ENCODE data around the gene CNOT4. TPM values are rescaled to one million over a fixed set of nuclear protein-coding genes. Genes with fewer than 3 reads are reported as not detected.

The CNOT4 gene
- total and polyA plus RNA-seq, 2 experiments from 2014 or later: 6.7 to 18.2 TPM

GRCh38 chr7:135370656-135371055 is 139.2 kb downstream of the CNOT4 start:
- Histone ChIP-seq H3K4me3 (no peak overlapping the region), H3K9ac (no peak overlapping the region), H3F3A (ENCODE audit: insufficient read depth) (no peaks in the 10 kb centered on the region), H3K9me3 (ENCODE audit: low read depth) (no peaks in the 10 kb centered on the region), H3K9me2 (ENCODE audit: insufficient read depth) (no peaks in the 10 kb centered on the region), H3K79me2 (ENCODE audit: insufficient read depth) (no peaks in the 10 kb centered on the region; the same call in none of the 2 replicates), H2AFZ (no peak overlapping the region), H3K4me1 (ENCODE audit: insufficient read depth) (no peaks in the 10 kb centered on the region), H3K27ac (no peak overlapping the region), H3K4me2 (ENCODE audit: unreplicated experiment) (no peak overlapping the region), H3K36me3 (ENCODE audit: low read depth) (no peaks in the 10 kb centered on the region; the same call in 1 of the 2 replicates), H3K27me3 (replicated peaks; ENCODE audit: insufficient read depth) (no peaks in the 10 kb centered on the region), H4K20me1 (ENCODE audit: insufficient read depth) (no peaks in the 10 kb centered on the region)
- no peak for DNase-seq
- 93 to 98% methylated on average over 1 of the region's 1 CpG for WGBS, 2 experiments (ENCODE audit: low coverage in 1 of 2, low lambda C conversion rate in 2 of 2, missing lambda C conversion rate in 2 of 2)
- TF ChIP-seq EZH2phosphoT487 (IDR thresholded peaks at IDR 0.05; ENCODE audit: insufficient read depth, low read depth): no peak
- no peak for TF ChIP-seq EZH2 (IDR thresholded peaks at IDR 0.05; ENCODE audit: insufficient read depth, poor library complexity, severe bottlenecking)
- in situ Hi-C loops (cut with MboI): no loop called here

DNA sequence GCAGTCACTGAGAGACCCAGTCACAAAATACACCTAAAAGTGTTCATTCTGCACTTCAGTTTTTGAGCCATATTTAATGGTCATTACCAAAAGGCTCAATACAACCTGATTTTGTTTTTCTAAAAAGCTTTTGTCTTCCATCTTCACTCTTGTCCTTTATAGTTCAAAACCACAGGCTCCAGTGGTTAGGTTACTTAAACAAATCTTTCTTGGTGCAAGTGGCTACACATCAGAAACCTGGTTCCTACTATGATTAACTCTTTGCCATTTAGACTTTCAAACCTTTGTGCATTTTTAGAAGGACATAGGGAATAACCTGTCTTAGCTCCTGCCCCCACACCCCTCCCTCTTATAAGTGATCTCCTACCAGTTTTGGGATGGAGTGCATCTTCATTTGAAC is 140.5 kb downstream of the CNOT4 start:
- TF ChIP-seq EZH2 (IDR thresholded peaks at IDR 0.05; ENCODE audit: insufficient read depth, poor library complexity, severe bottlenecking) (no peak), EZH2phosphoT487 (IDR thresholded peaks at IDR 0.05; ENCODE audit: insufficient read depth, low read depth) (no peak)
- Histone ChIP-seq H3K9me2 (ENCODE audit: insufficient read depth) (no peaks in the 10 kb centered on the region), H3K27ac (no peak overlapping the region), H3K9me3 (ENCODE audit: low read depth) (no peaks in the 10 kb centered on the region), H4K20me1 (ENCODE audit: insufficient read depth) (no peaks in the 10 kb centered on the region), H3K4me2 (ENCODE audit: unreplicated experiment) (no peak overlapping the region), H3K27me3 (replicated peaks; ENCODE audit: insufficient read depth) (no peaks in the 10 kb centered on the region), H3K79me2 (ENCODE audit: insufficient read depth) (no peaks in the 10 kb centered on the region), H3K9ac (no peak overlapping the region), H3K4me1 (ENCODE audit: insufficient read depth) (no peaks in the 10 kb centered on the region), H2AFZ (no peak overlapping the region), H3K36me3 (ENCODE audit: low read depth) (no peaks in the 10 kb centered on the region; the same call in 1 of the 2 replicates), H3K4me3 (no peak overlapping the region), H3F3A (ENCODE audit: insufficient read depth) (no peaks in the 10 kb centered on the region)
- DNase-seq: no peak
- in situ Hi-C loops (cut with MboI): no loop called here

GRCh38 chr7:135368416-135369186 is 141.3 kb downstream of the CNOT4 start:
- H3K79me2 ChIP-seq (ENCODE audit: insufficient read depth): no peaks in the 10 kb centered on the region
- no peak for TF ChIP-seq EZH2phosphoT487 (IDR thresholded peaks at IDR 0.05; ENCODE audit: insufficient read depth, low read depth)
- TF ChIP-seq EZH2 (IDR thresholded peaks at IDR 0.05; ENCODE audit: insufficient read depth, poor library complexity, severe bottlenecking): no peak
- H2AFZ ChIP-seq: no peak overlapping the region
- no peaks in the 10 kb centered on the region for H3F3A ChIP-seq (ENCODE audit: insufficient read depth)
- WGBS, 2 experiments (ENCODE audit: low coverage in 1 of 2, low lambda C conversion rate in 2 of 2, missing lambda C conversion rate in 2 of 2): 96 to 98% methylated on average over 5 of the region's 5 CpGs
- peak; percentile 6 for DNase-seq
- H3K9ac ChIP-seq: no peak overlapping the region
- no peaks in the 10 kb centered on the region for H3K27me3 ChIP-seq (replicated peaks; ENCODE audit: insufficient read depth)
- no peaks in the 10 kb centered on the region for H3K4me1 ChIP-seq (ENCODE audit: insufficient read depth)
- in situ Hi-C loops (cut with MboI): no loop called here
- no peak overlapping the region for H3K4me2 ChIP-seq (ENCODE audit: unreplicated experiment)
- H3K9me2 ChIP-seq (ENCODE audit: insufficient read depth): no peaks in the 10 kb centered on the region
- no peaks in the 10 kb centered on the region for H4K20me1 ChIP-seq (ENCODE audit: insufficient read depth)
- H3K4me3 ChIP-seq: no peak overlapping the region
- H3K36me3 ChIP-seq (ENCODE audit: low read depth): no peaks in the 10 kb centered on the region; the same call in 1 of the 2 replicates
- no peaks in the 10 kb centered on the region for H3K9me3 ChIP-seq (ENCODE audit: low read depth)
- H3K27ac ChIP-seq: no peak overlapping the region

GRCh38 chr7:135366843-135367508 is 142.9 kb downstream of the CNOT4 start:
- Histone ChIP-seq H3F3A (ENCODE audit: insufficient read depth) (no peaks in the 10 kb centered on the region), H3K79me2 (ENCODE audit: insufficient read depth) (no peaks in the 10 kb centered on the region), H2AFZ (no peak overlapping the region), H3K9me2 (ENCODE audit: insufficient read depth) (no peaks in the 10 kb centered on the region), H3K27ac (no peak overlapping the region), H4K20me1 (ENCODE audit: insufficient read depth) (no peaks in the 10 kb centered on the region), H3K27me3 (replicated peaks; ENCODE audit: insufficient read depth) (no peaks in the 10 kb centered on the region), H3K9ac (no peak overlapping the region), H3K9me3 (ENCODE audit: low read depth) (no peaks in the 10 kb centered on the region), H3K4me3 (no peak overlapping the region), H3K4me2 (ENCODE audit: unreplicated experiment) (no peak overlapping the region), H3K4me1 (ENCODE audit: insufficient read depth) (no peaks in the 10 kb centered on the region), H3K36me3 (ENCODE audit: low read depth) (peaks cover 6% of the 10 kb centered on the region)
- in situ Hi-C loops (cut with MboI): no loop called here
- DNase-seq: no peak
- 82 to 85% methylated on average over 7 of the region's 7 CpGs for WGBS, 2 experiments (ENCODE audit: low coverage in 1 of 2, low lambda C conversion rate in 2 of 2, missing lambda C conversion rate in 2 of 2)
- no peak for TF ChIP-seq EZH2phosphoT487 (IDR thresholded peaks at IDR 0.05; ENCODE audit: insufficient read depth, low read depth)
- TF ChIP-seq EZH2 (IDR thresholded peaks at IDR 0.05; ENCODE audit: insufficient read depth, poor library complexity, severe bottlenecking): no peak
